ENCODE data around the gene GALNT9.

GALNT9 gene

GRCh38 chr12:132181570-132182200 is 147.7 kb downstream of the GALNT9 start:
- DNase-seq (ENCODE audit: low spot score): no peak
- Histone ChIP-seq H3K4me3 (no peak overlapping the region), H3K27ac (no peak overlapping the region)
- no peak for TF ChIP-seq CTCF (IDR thresholded peaks at IDR 0.05)

- no peak for DNase-seq (ENCODE audit: low spot score)
- Histone ChIP-seq H3K27ac (no peak overlapping the region), H3K4me3 (no peak overlapping the region)
- no peak for TF ChIP-seq CTCF (IDR thresholded peaks at IDR 0.05)
Measured at GRCh38 chr12:132180648-132181546, 148.5 kb downstream of the GALNT9 start.

- DNase-seq (ENCODE audit: low spot score): no peak
- no peak overlapping the region for H3K4me3 ChIP-seq
- H3K27ac ChIP-seq: no peak overlapping the region
- no peak for TF ChIP-seq CTCF (IDR thresholded peaks at IDR 0.05)
Measured at GRCh38 chr12:132179431-132180362, 149.7 kb downstream of the GALNT9 start.

- Histone ChIP-seq H3K27ac (no peak overlapping the region), H3K4me3 (no peak overlapping the region)
- no peak for DNase-seq (ENCODE audit: low spot score)
- no peak for TF ChIP-seq CTCF (IDR thresholded peaks at IDR 0.05)
Measured at GRCh38 chr12:132178801-132179401, 150.5 kb downstream of the GALNT9 start.

GRCh38 chr12:132178316-132178715 is 151.1 kb downstream of the GALNT9 start:
- no peak for TF ChIP-seq CTCF (IDR thresholded peaks at IDR 0.05)
- no peak for DNase-seq (ENCODE audit: low spot score)
- no peak overlapping the region for H3K4me3 ChIP-seq
- no peak overlapping the region for H3K27ac ChIP-seq

- no peak for DNase-seq (ENCODE audit: low spot score)
- no peak overlapping the region for H3K4me3 ChIP-seq
- no peak overlapping the region for H3K27ac ChIP-seq
- TF ChIP-seq CTCF (IDR thresholded peaks at IDR 0.05): no peak
Measured at GRCh38 chr12:132176920-132177551, 152.4 kb downstream of the GALNT9 start.
